Astrocyte of the cerebellum (primary cell): Measurements from ENCODE around the gene NEUROD4.
"Not testable (repeated sequence)": the region's sequence is repeated elsewhere in the genome, so short reads cannot be mapped to it uniquely, and the experiment has no call there.

Source experiments
- DNase-seq: peaks from one replicate; pipeline ENCODE4 v3.0.0-alpha.2; 2011; ENCODE audit warnings: low read depth
- H3K4me3 ChIP-seq: 2 replicates; pipeline ENCODE4 v1.5.1; 2011; ENCODE audit warnings: mild to moderate bottlenecking, low read depth, low read length, moderate library complexity
- CTCF ChIP-seq: IDR thresholded peaks from 2 replicates; pipeline ENCODE4 v1.5.1; 2012; ENCODE audit warnings: low read length, low read depth, moderate library complexity, mild to moderate bottlenecking; ENCODE audit errors: missing control alignments
- in situ Hi-C: cut with HindIII; loops from 2 replicates; pipeline ENCODE4 v1.10.0; 2017; ENCODE audit warnings: low sequenced_read_pairs

NEUROD4 gene

GRCh38 chr12:54977857-54978256, 41.9 kb upstream of the NEUROD4 start:
- no peak for DNase-seq
- TF ChIP-seq CTCF = no peak
- no peak overlapping the region for H3K4me3 ChIP-seq
- in situ Hi-C loops = no loop called here

DNA sequence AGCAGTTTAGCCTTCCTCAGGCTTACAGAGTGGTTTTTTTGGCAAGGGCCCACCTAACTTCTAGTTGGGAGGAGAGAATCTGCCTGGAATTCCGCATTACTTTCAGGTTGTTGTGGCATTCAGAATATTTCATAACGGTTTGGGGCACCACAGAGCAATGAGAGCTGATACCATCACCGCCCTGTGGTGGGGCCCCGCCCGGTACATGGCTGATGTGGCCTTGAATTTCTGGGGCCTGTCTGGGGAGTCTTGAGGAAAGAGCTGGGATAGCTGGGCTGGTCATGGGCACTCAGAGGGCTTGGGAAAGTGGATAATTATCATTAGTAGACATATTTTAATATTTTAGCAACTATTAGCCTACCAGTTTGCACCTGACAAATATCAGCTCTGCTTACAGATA, 39.4 kb upstream of the NEUROD4 start:
- no peak for DNase-seq
- in situ Hi-C loops = no loop called here
- no peak overlapping the region for H3K4me3 ChIP-seq
- TF ChIP-seq CTCF = no peak

- no peak for DNase-seq
- in situ Hi-C loops = no loop called here
- no peak overlapping the region for H3K4me3 ChIP-seq
- TF ChIP-seq CTCF = no peak
Measured at GRCh38 chr12:54981796-54982195, 38.0 kb upstream of the NEUROD4 start.

DNA sequence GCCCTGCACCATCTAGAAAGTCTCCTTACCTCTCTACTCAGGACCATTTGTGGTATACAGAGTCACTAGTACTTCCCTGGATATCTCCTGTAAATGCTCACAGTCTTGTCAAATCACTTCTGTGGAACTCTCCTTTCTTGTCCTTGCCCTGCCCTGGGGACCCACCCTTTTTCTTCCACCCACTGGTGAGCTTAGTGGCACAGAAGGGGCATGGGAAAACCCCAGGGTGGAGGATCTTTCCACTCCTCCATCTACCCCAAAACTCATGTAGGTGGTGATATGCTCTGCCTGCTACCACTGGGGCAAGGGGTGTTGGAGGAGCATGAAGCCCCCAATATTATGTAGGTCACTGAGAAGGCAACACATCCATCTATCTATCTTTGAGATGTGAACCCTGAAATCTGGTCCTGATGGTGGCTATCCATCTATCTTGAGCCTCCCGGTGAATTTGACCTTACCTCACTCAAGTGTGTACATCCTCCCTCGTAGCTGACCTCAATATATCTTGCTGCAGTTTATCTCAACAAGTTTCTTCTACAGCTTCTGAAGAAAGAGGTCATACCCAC, 36.2 kb upstream of the NEUROD4 start:
- no peak for TF ChIP-seq CTCF
- in situ Hi-C loops = no loop called here
- no peak for DNase-seq
- H3K4me3 ChIP-seq = no peak overlapping the region

DNA sequence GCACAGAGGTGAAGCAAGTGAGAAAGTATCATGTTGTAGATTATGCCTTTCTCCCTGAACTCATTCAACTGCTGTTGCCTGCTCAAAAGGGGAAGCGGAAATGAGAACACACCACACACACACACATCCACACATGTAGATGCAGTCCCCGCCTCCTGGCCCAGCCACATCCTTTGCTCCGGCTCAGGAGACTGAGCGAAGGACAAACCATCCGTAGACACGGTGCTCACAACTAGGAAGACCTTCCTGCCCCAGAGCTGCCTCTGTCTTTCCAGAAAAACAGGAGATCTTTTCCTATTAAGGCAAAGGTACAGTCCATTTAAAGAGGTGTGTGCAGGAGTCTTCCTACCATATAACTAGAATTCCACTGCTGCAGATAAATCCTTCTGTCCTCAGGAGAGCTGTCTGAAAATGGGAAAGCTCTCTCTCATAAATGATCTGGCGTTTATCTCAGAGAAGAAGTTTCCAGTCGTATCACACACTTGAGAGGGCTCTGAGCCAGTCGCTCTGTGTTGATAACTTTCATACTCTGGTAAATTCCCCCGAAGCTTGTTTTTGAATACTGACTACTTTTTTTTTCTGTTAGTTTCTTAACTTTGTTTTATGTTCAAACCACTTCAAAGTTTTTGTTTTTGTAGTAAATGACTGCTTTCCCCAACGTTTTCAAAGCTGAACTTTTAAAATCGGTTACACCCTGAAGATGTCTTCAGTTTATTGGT, 35.0 kb upstream of the NEUROD4 start, which contains the start of gene TESPA1:
Gene TESPA1, minus strand, starts transcription at position 105 of the 719 bp plus-strand sequence. CDS start 10,200 bp downstream, outside the sequence.
- H3K4me3 ChIP-seq = no peak within 1 kb of the TSS
- TF ChIP-seq CTCF = no peak
- in situ Hi-C loops = no loop called here
- DNase-seq = no peak

- in situ Hi-C loops, DNase-seq, H3K4me3 ChIP-seq: not testable (repeated sequence)
Measured at GRCh38 chr12:54986773-54987172, 33.0 kb upstream of the NEUROD4 start.

DNA sequence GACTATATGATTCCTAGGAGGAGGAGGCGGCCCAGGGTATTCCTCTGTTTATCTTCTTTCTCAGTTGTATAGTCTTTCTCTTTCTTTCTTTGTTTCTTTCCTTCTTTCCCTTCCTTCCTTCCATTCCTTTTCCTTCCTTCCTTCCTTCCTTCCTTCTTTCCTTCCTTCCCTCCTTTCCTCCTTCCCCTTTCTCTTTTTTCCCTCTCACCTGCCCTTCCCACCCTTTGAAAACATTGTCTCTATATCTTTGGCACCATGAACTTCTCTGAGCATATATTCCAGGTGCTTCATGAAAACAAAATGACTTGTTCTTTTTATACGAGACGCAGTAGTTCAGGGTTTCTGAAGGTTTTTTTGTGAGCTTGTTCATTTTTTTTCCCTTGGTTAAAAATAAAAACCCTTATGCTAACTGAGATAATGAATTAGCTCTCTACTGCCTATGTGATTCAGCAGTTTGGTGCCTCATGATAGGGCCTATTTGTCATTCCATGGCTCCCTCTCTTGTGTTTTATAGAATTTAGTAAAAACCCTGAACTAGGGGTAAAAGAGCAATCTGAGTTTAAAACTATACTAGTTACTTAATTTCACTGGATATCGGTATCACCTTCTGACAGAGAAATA, 32.1 kb upstream of the NEUROD4 start:
- in situ Hi-C loops = no loop called here
- TF ChIP-seq CTCF = no peak
- H3K4me3 ChIP-seq = no peak overlapping the region
- no peak for DNase-seq
